Kidney (tissue), 14 donors: ENCODE data around the gene FARP1. TPM values are rescaled to one million over a fixed set of nuclear protein-coding genes. Genes with fewer than 3 reads are reported as not detected.

Source experiments
- DNase-seq, 5 donors: peaks; one replicate each; pipeline ENCODE4 v3.0.0-alpha.2; 2013 to 2020
- FAIRE-seq: peaks from 2 replicates; lab custom pipeline; 2012; peaks lifted over from hg19 to GRCh38; lab: Jason Lieb, UNC
- H3K27ac ChIP-seq, 2 donors: one replicate each; pipeline ENCODE4 v1.7.0; 2013; ENCODE audit warnings: low read depth in 2 of 2, low read length in 2 of 2, inconsistent platforms in 1 of 2
- H3K27me3 ChIP-seq: one replicate; pipeline ENCODE4 v1.7.1; 2013; ENCODE audit warnings: low read length, inconsistent platforms; ENCODE audit not compliant: control insufficient read depth, insufficient read depth
- H3K36me3 ChIP-seq, 3 donors: one replicate each; pipeline versions ENCODE4 v1.7.0 to v1.7.1; 2013; ENCODE audit warnings: low read length in 3 of 3, control low read depth in 1 of 3, inconsistent platforms in 1 of 3; ENCODE audit not compliant: insufficient read depth in 3 of 3, control insufficient read depth in 2 of 3
- H3K4me1 ChIP-seq, 3 donors: one replicate each; pipeline versions ENCODE4 v1.7.0 to v1.7.1; 2013; ENCODE audit warnings: low read length in 3 of 3, inconsistent platforms in 1 of 3, low read depth in 1 of 3; ENCODE audit not compliant: control insufficient read depth in 2 of 3, insufficient read depth in 2 of 3
- H3K4me3 ChIP-seq, 3 donors: one replicate each; pipeline versions ENCODE4 v1.7.0 to v1.8.1; 2013; ENCODE audit warnings: low read length in 3 of 3, control low read depth in 1 of 3, inconsistent platforms in 1 of 3
- H3K9ac ChIP-seq, 3 donors: one replicate each; pipeline versions ENCODE4 v1.7.0 to v1.7.1; 2013; ENCODE audit warnings: low read length in 3 of 3, control low read depth in 1 of 3, inconsistent platforms in 1 of 3
- H3K9me3 ChIP-seq, 3 donors: one replicate each; pipeline versions ENCODE4 v1.7.0 to v1.7.1; 2013; ENCODE audit warnings: low read length in 3 of 3, control low read depth in 1 of 3, inconsistent platforms in 1 of 3; ENCODE audit not compliant: control insufficient read depth in 2 of 3, insufficient read depth in 1 of 3
- CTCF ChIP-seq: IDR thresholded peaks from 3 replicates; pipeline ENCODE4 v1.5.1; 2012; ENCODE audit warnings: mild to moderate bottlenecking, moderate library complexity, borderline replicate concordance; ENCODE audit not compliant: insufficient read depth; ENCODE audit errors: extremely low read depth
- intact Hi-C: fragments of 100-400 bp; cut with DNase I; formaldehyde crosslinking; loops from one replicate; pipeline ENCODE4 v1.11.1; 2022
- polyA plus RNA-seq: library from polyadenylated mRNA; stranded (reverse); fragments of 350-450 nt; fragmentation: Illumina TruSeq; extraction: RNeasy Lipid Tissue Mini Kit (QIAGEN cat#74804); gene quantifications from one replicate; pipeline ENCODE4 v1.2.3, GENCODE V29; 2014; ENCODE audit warnings: low read depth, low replicate concordance; ENCODE audit not compliant: insufficient read depth
- total RNA-seq: library from RNA; stranded (reverse); fragmentation: NEBNext Ultra II Directional; extraction: Animal tissue kit (Norgen Biotek cat#: 25700); gene quantifications from one replicate; pipeline ENCODE4 v1.2.1, GENCODE V29; 2021
- donor health status: control.
- donor health status: control.
- donor health status: control.
- donor health status: control.
- donor health status: control.
- donor health status: DM: yes; HTN: yes; CAD: no.
- donor health status: Normal renal cell carcinoma (clear cell type).

The FARP1 gene
- total and polyA plus RNA-seq, 2 donors from 2014 or later, result 123 to 229 TPM

GRCh38 chr13:98328511-98328910 is 185.6 kb downstream of the FARP1 start:
- no peak for FAIRE-seq
- Histone ChIP-seq H3K27me3 (no peaks in the 10 kb centered on the region), H3K9me3 (no peaks in the 10 kb centered on the region), H3K36me3 (no peaks in the 10 kb centered on the region), H3K9ac (no peak overlapping the region), H3K4me1 (peaks cover 5 to 42% (median 15%) of the 10 kb centered on the region in 3 donors), H3K4me3 (no peak overlapping the region), H3K27ac (peak overlapping the region in 1 of 2 donors; percentile 12)
- no peak for DNase-seq
- no peak for TF ChIP-seq CTCF
- intact Hi-C loops, result no loop called here

- TF ChIP-seq CTCF, result no peak
- Histone ChIP-seq H3K4me3 (no peak overlapping the region), H3K4me1 (peaks cover 5 to 18% (median 11%) of the 10 kb centered on the region in 3 donors), H3K36me3 (no peaks in the 10 kb centered on the region), H3K9ac (no peak overlapping the region), H3K27ac (no peak overlapping the region), H3K27me3 (no peaks in the 10 kb centered on the region), H3K9me3 (no peaks in the 10 kb centered on the region)
- FAIRE-seq, result no peak
- DNase-seq, result no peak
- intact Hi-C loops, result no loop called here
These were observed 189.3 kb downstream of the FARP1 start for GRCh38 chr13:98332222-98332621.

- no peak for FAIRE-seq
- intact Hi-C loops, result no loop called here
- TF ChIP-seq CTCF, result no peak
These were observed 189.8 kb downstream of the FARP1 start for GRCh38 chr13:98332691-98333090.

GRCh38 chr13:98333486-98333885 is 190.6 kb downstream of the FARP1 start:
- H3K27me3 ChIP-seq, result no peaks in the 10 kb centered on the region
- H3K4me3 ChIP-seq, result no peak overlapping the region
- no peak for TF ChIP-seq CTCF
- no peak overlapping the region for H3K27ac ChIP-seq
- no peak overlapping the region for H3K9ac ChIP-seq
- intact Hi-C loops, result no loop called here
- H3K9me3 ChIP-seq, result no peaks in the 10 kb centered on the region
- no peak for DNase-seq
- H3K36me3 ChIP-seq, result no peaks in the 10 kb centered on the region
- no peak for FAIRE-seq
- H3K4me1 ChIP-seq, result peaks cover 1 to 6% (median 2%) of the 10 kb centered on the region in 3 donors

More at GRCh38 chr13:98332691-98333090, 189.8 kb downstream of the FARP1 start:
- H3K4me1 ChIP-seq, result peaks cover 7 to 14% (median 8%) of the 10 kb centered on the region in 3 donors
- no peaks in the 10 kb centered on the region for H3K27me3 ChIP-seq
- no peak overlapping the region for H3K4me3 ChIP-seq
- no peak overlapping the region for H3K9ac ChIP-seq
- H3K36me3 ChIP-seq, result no peaks in the 10 kb centered on the region
- no peak for DNase-seq
- H3K9me3 ChIP-seq, result no peaks in the 10 kb centered on the region
- no peak overlapping the region for H3K27ac ChIP-seq
